HG03066 (cell line): ENCODE data around the gene SNRK.

Source experiments
- ATAC-seq: cut with Tn5 transposase; IDR thresholded peaks from one replicate; pipeline ENCODE4 v1.9.1; 2021; ENCODE audit warnings: low read depth; ENCODE audit not compliant: unreplicated experiment

SNRK gene

GRCh38 chr3:43268636-43269035, 17.7 kb upstream of the SNRK start:
- ATAC-seq = no peak

DNA sequence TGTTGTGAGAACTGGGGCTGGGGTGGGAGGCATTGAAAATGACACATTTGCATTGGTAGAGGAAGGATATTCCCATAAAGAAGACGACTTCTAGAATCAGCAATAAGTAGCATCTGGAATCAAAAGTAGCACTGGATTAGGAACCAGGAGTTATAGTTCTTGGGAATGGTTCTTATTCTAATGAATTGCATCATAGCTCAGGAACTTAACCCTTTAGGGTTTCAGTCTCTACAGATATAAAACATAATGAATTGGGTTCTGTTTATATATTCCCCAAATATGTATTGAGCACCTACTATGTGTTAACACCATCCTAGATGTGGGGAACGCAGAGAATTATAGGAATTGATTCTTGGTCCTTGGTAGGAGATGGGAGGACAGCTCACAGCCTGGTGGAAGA, 16.3 kb upstream of the SNRK start:
- ATAC-seq = no peak

- no peak for ATAC-seq
Observed at GRCh38 chr3:43273416-43273815, 12.9 kb upstream of the SNRK start.

DNA sequence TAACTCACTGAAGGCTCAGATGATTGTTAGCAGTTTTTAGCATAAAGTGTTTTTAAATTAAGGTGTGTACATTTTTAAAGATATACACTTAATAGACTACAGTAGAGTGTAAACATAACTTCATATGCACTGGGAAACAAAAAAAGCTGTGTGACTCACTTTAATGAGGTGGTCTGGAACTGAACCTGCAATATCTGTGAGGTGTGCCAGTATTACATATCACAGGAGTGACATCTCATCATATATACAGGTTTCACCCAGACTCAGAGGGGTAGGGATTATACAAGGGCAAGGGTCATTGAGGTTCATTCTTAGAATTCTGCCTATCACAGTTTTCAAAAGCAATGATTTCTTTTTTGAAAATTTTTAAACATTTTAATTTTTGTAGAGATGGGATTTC, 7.3 kb upstream of the SNRK start:
- no peak for ATAC-seq

- ATAC-seq = no peak
Observed at GRCh38 chr3:43279532-43279931, 6.8 kb upstream of the SNRK start.

GRCh38 chr3:43281020-43281419, 5.3 kb upstream of the SNRK start:
- no peak for ATAC-seq

- ATAC-seq = no peak
Observed at GRCh38 chr3:43284171-43284570, 2.2 kb upstream of the SNRK start.

DNA sequence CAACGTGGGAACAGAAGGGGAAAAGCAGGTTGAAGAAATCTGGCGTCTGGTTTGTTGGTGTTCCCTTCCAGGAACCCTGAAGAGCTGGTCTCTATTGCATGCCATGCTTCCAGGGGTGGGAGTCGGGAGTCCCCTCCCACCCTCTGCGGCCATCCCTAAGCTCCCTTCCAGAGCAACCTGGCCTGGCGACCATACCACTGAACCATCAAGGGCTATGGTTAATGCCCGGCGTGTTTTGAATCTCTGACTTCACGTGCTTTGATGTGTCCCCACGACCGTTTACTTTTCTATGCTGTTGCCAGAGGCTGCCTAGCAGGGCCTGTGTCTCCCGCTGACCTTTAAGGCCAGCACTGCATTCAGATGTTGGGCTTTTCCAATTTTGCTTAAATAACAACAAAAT, 696 bp upstream of the SNRK start:
- ATAC-seq = no peak

DNA sequence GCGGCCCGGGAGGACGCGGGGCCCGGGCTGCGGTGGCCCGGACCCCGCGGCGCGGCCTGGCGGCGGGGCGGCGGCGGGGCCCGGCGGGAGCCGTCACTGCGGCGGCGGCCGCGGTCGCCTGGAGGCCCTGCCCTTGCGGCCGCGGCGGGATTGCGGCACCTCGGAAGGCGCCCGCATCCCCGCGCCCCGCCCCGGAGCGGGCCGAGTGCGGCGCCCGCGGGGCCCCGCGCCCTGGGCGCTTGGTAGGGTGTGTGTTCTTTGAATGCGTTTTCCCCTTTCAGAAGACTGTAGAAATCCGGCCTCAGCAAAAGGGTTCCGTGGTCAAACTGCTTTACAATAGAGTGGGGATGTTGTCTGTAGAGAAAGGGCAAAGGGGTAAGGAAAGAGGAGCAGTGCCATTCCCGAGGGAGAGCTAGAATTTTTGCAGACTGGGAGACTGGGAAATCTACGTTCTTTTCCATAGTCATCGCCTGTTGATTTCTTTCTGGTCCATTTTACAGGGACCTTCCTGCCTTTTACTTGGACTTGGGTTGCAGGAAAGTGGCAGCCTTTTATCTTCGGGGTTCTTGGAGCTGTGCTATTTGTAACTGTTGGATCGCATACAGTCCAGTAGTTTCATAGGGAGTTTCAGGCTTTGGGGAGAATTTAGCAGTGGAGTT, 630 bp downstream of the SNRK start:
- ATAC-seq = peak; percentile 26

DNA sequence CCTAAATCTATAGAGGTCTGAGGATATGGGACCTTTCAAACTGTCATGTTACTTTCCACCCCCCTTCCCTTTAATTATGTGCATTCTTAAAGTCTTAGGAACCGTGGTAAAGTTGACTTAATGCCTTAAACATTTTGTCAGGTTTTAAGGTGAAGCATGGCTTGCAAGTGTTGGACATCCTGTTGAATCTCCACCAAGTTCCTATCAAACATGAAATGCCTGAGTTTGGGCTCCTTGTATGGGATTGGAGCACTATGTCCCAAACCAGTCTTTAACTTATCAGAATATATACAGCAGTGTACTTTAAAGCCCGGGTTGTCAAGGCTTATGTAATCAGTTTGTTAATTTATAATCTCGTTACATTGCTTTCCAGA, 1.1 kb downstream of the SNRK start:
- no peak for ATAC-seq

DNA sequence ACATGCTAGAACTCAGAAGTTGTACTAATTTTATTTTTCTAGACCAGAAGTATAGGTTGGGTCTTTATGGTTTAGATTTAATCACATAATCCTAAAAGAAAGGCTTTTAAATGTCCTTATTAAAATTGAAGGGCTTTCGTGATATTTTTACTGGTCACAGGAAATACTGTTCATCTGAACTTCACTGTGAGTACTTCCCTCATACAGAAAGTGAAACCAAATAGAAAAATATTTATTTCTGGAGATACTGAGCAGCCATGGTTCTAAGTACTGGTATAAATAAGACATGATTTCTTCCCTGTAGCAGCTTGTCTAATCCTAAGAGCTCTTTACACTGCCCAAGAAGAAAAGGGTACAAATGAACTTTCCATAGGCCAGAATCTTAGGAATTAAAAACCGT, 2.0 kb downstream of the SNRK start:
- ATAC-seq = peak; percentile 33

DNA sequence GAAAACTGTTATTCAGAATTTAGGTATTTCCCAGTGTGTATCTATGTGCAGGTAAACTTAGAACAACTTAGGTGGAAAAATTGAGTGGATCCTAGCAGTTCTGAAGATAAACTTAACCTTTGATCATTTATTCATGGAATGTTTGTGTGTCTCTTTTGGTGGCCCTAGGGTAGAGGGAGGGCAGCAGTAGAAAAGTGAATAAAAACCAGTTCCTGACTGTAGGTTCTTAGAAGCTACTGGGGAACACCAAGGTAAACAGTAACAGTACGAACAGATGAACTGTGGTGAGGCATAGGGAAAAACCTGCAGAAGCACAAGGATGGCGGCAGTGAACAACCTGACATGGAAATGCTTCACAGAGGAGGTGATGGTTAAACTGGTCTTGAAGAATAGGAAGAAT, 2.5 kb downstream of the SNRK start:
- no peak for ATAC-seq

GRCh38 chr3:43289401-43289800, 3.1 kb downstream of the SNRK start:
- ATAC-seq = no peak

GRCh38 chr3:43289841-43290470, 3.6 kb downstream of the SNRK start:
- ATAC-seq = no peak

DNA sequence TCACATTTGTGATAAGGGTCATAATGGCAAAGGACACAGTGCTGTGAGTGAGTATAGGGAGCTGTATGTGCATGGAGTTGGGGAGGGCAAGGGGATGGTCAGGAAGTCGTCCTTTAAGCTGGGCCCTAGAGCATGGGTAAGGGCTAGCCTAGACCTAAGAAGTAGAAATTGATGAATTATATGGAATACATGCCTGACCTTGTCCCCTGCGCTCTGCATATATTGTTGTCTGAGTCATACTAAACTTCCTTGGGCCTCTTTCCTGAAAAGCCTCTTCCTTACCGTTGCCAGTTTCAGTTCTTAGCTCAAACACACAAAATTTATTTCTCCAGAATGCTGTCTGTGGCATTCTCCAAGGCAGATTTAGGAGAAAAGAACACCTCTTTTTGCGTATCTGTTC, 4.6 kb downstream of the SNRK start:
- ATAC-seq = no peak

GRCh38 chr3:43291546-43291945, 5.2 kb downstream of the SNRK start:
- ATAC-seq = no peak

DNA sequence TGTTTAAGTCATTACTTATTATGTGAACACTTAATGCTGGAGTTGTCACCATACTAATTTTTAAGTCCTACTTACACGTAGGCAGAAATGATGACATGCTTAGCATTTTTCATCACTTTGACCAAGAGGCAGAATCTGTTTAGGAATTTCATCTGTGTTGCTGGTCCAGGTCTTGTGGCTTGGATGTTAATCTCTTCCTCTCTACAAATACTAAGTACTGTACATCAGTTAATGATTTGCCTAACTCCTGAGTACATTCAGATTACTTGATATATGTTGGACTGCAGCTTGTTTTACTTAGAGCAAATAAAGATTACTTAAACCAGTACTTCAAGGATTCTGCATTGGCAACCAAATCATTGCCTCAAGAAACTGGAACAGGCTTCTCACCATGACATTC, 8.6 kb downstream of the SNRK start:
- no peak for ATAC-seq

DNA sequence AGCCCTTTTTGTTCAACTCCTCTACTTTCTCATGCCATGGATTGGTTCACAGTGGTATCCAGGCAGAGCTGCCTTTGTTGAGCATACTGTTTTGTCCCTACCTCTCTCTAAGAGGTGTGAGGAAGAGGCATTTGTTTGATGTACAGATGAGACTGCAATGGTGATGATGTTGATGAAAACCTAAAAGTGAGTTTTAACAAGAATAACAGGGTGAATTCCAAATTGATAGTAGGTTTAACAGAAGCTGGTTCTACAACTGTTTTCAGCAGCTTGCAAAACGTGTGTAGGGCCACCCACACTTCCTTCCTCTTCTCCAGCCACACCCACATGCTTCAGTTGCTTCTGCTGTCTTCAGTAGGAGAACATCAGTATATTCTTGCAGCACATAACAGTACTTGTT, 10.2 kb downstream of the SNRK start:
- ATAC-seq = peak; percentile 92

- ATAC-seq = no peak
Observed at GRCh38 chr3:43298292-43298691, 12.0 kb downstream of the SNRK start.

- no peak for ATAC-seq
Observed at GRCh38 chr3:43298761-43299160, 12.4 kb downstream of the SNRK start.

DNA sequence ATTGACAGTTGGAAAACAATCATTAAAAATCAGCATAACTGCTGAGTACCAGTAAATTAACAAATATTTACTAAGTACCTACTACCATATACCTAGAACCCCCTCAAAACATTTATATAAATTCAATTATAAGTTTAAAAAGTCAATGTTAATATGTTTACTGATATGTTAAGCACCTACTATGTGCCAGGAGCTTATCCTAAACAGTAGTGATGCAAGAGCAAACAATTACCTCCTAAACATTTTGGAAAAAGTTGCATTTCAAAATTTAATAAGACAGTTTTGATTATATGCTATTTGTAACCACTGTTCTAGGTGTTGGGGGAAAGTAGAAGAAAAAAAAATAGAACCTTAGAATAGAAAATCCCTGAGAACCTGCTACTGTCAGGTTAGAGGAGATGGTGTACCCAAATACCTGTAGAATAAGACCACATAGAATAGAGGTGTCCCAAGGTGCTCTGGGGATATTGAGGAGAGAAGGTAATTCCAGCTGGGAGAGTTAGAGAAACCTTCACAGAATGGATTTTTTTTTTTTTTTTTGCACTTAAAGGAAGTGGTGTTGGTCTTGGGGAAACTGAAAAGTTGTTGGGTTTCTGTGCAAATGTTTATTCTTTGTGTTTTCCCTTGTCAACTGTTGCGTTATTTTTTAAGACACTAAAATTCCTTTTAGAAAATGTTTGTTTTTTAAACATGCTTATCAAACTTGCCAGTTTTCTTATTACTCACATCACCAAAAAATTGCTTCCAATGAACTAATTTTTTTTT, 16.0 kb downstream of the SNRK start:
- no peak for ATAC-seq

DNA sequence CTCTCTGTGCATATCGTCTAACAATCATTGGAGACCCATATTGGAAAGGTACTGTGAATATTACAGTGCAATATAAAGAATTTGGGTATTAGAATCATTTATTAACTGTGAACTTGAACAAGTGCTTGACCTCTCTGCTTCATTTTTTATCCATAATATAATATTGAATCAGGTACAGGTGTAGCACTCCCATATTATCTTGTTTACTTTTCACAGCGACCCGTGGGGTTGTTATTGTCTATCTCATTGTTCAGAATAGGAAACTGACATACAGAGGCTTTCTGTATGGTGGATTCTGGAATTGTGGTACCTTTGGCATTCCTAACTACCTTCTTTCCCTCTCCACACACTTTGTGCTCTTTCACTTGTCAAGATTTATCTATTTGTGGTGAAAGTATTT, 17.8 kb downstream of the SNRK start:
- no peak for ATAC-seq
